Activated CD8-positive, alpha-beta T cell treated with anti-CD3 and anti-CD28 coated beads, Interleukin-2, amount 10 ng/mL, durations not matched to agents 7 days and 5 days (primary cell): ENCODE data around the gene CACNA2D3. TPM values are rescaled to one million over a fixed set of nuclear protein-coding genes. Genes with fewer than 3 reads are reported as not detected.

Source experiments
- ATAC-seq: fragments of 150-1000 bp; cut with Tn5 transposase; one replicate; pipeline ENCODE4 v1.10.0; 2021; ENCODE audit warnings: moderate library complexity
- CTCF ChIA-PET: fragments of 350-600 bp; sonication (Branson Sonifier 250); formaldehyde crosslinking; loops from one replicate; lab custom pipeline; 2021; ENCODE audit warnings: antibody characterized with exemption; lab: Charles Lee
- POLR2A ChIA-PET: fragments of 350-600 bp; sonication (Branson Sonifier 250); formaldehyde crosslinking; loops from one replicate; lab custom pipeline; 2021; ENCODE audit warnings: antibody characterized with exemption; lab: Charles Lee
- DNase-seq: peaks from one replicate; pipeline ENCODE4 v3.0.0-alpha.2; 2020
- H3K27ac Mint-ChIP-seq: one replicate; pipeline ENCODE4 v1.8.0; 2021; ENCODE audit warnings: mild to moderate bottlenecking, mixed read lengths
- H3K27me3 Mint-ChIP-seq: one replicate; pipeline ENCODE4 v1.8.0; 2021; ENCODE audit warnings: low read depth, mixed read lengths
- H3K36me3 Mint-ChIP-seq: one replicate; pipeline ENCODE4 v1.8.0; 2021; ENCODE audit warnings: low read depth, mixed read lengths
- H3K4me1 Mint-ChIP-seq: one replicate; pipeline ENCODE4 v1.8.0; 2021; ENCODE audit warnings: low read depth, mixed read lengths
- H3K4me3 Mint-ChIP-seq: one replicate; pipeline ENCODE4 v1.8.0; 2021; ENCODE audit warnings: mild to moderate bottlenecking, mixed read lengths
- H3K9me3 Mint-ChIP-seq: one replicate; pipeline ENCODE4 v1.8.0; 2022; ENCODE audit warnings: mixed read lengths; ENCODE audit not compliant: insufficient read depth
- total RNA-seq, 2 experiments: library from RNA; stranded (reverse); gene quantifications; one replicate each; pipeline ENCODE4 v1.2.3, GENCODE V29; 2021

Gene CACNA2D3
- total RNA-seq, 2 experiments from 2014 or later, result not detected

- Mint-ChIP-seq H3K9me3 (no peaks in the 10 kb centered on the region), H3K27ac (no peak overlapping the region)
- no peak for ATAC-seq
Observed at GRCh38 chr3:54717506-54717905, 595.2 kb downstream of the CACNA2D3 start.

DNA sequence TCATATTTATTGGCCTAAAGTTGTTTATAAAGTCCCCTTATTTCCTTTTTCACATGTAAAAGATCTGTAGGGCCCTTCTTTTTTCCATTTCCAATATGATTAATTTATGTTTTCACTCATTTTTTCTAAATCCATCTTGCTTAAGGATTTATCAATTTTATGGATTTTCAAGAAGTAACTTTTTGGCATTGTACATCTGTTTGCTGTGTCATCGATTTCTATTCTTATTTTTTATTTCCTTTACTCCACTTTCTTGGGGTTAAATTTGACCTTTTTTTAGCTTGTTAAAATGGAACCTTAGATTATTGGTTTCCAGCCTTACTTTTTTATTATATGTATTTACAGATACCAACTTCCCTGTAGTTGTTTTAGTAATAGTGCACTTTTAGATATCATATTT lies 597.6 kb downstream of the CACNA2D3 start:
- ATAC-seq, result no peak
- Mint-ChIP-seq H3K9me3 (peaks cover under 1% of the 10 kb centered on the region), H3K27ac (no peak overlapping the region), H3K27me3 (no peaks in the 10 kb centered on the region), H3K4me1 (no peaks in the 10 kb centered on the region), H3K4me3 (no peak overlapping the region), H3K36me3 (no peaks in the 10 kb centered on the region)
- POLR2A ChIA-PET, result no interaction called here
- CTCF ChIA-PET, result no interaction called here
- no peak for DNase-seq

More at GRCh38 chr3:54717506-54717905, 595.2 kb downstream of the CACNA2D3 start:
- CTCF ChIA-PET, result no interaction called here
- Mint-ChIP-seq H3K4me3 (no peak overlapping the region), H3K27me3 (no peaks in the 10 kb centered on the region), H3K36me3 (no peaks in the 10 kb centered on the region), H3K4me1 (no peaks in the 10 kb centered on the region)
- POLR2A ChIA-PET, result no interaction called here
- DNase-seq, result no peak

- H3K27me3 Mint-ChIP-seq, result no peaks in the 10 kb centered on the region
- POLR2A ChIA-PET, result no interaction called here
- no peak overlapping the region for H3K27ac Mint-ChIP-seq
- H3K36me3 Mint-ChIP-seq, result no peaks in the 10 kb centered on the region
- no peaks in the 10 kb centered on the region for H3K4me1 Mint-ChIP-seq
- H3K4me3 Mint-ChIP-seq, result no peak overlapping the region
- CTCF ChIA-PET, result no interaction called here
- ATAC-seq (no peak), DNase-seq (no peak)
- H3K9me3 Mint-ChIP-seq, result peaks cover 3% of the 10 kb centered on the region
Observed at GRCh38 chr3:54720604-54721003, 598.3 kb downstream of the CACNA2D3 start.

GRCh38 chr3:54731732-54732445 lies 609.5 kb downstream of the CACNA2D3 start:
- Mint-ChIP-seq H3K4me3 (no peak overlapping the region), H3K27me3 (no peaks in the 10 kb centered on the region), H3K27ac (no peak overlapping the region), H3K36me3 (no peaks in the 10 kb centered on the region), H3K4me1 (no peaks in the 10 kb centered on the region), H3K9me3 (peaks cover 10% of the 10 kb centered on the region)
- CTCF ChIA-PET, result interaction anchor here (0.7 kb wide), 1 partner anchor 950 kb away, joined by 4 read pairs; no protein-coding TSS in a partner anchor
- POLR2A ChIA-PET, result no interaction called here
- DNase-seq (no peak), ATAC-seq (no peak)

DNA sequence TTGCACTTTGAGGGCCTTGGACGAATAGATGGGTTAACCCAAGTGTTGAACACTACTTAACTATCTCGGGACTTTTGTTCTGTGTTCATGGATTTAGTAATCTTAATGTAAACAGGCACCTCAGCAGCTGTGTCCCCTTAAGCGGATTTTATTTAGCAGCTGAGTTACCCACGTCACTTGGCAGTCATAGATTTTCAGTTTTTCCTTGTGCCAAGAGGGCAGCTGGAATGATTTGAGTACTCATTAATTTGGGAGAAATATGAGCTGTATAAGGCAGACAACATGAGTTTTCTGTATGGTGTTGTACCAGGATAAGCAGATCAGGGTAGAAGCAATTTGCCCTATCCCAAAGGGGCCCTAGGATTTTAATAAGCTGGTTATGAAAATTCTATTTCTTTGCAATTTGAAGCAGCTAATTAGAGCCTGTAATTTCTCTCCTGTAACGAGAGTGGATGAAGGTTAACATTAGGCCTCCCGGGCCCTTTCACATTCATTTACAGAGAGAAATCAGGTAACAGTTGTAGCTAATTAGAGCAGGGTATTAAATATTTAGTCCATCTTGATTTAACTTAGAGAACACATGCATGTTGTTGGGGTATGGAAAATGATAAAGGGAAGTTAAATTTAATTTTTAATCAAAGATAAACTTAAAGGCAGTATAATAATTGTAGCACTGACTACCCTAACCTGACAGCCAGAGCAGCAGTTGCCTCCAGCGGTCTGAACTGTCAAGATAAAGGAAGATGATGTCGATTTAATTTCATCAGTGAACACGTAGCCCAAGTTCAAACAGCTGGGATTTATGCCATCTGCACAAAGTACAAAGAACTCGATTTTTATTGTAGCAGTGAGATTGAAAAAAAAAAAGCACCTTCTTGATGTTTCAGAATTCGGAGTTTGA lies 611.0 kb downstream of the CACNA2D3 start:
- ChIA-PET POLR2A (no interaction called here), CTCF (no interaction called here)

GRCh38 chr3:54736459-54736858 lies 614.1 kb downstream of the CACNA2D3 start:
- H3K36me3 Mint-ChIP-seq, result no peaks in the 10 kb centered on the region
- DNase-seq, result no peak
- H3K4me1 Mint-ChIP-seq, result no peaks in the 10 kb centered on the region
- ChIA-PET POLR2A (no interaction called here), CTCF (no interaction called here)
- no peak overlapping the region for H3K4me3 Mint-ChIP-seq
- ATAC-seq, result no peak
- no peak overlapping the region for H3K27ac Mint-ChIP-seq
- no peaks in the 10 kb centered on the region for H3K9me3 Mint-ChIP-seq
- no peaks in the 10 kb centered on the region for H3K27me3 Mint-ChIP-seq

More for the DNA sequence above, 611.0 kb downstream of the CACNA2D3 start:
- Mint-ChIP-seq H3K36me3 (no peaks in the 10 kb centered on the region), H3K27ac (no peak overlapping the region), H3K27me3 (no peaks in the 10 kb centered on the region), H3K4me3 (no peak overlapping the region), H3K9me3 (peaks cover 4% of the 10 kb centered on the region), H3K4me1 (no peaks in the 10 kb centered on the region)
- DNase-seq, result no peak
- ATAC-seq, result no peak

DNA sequence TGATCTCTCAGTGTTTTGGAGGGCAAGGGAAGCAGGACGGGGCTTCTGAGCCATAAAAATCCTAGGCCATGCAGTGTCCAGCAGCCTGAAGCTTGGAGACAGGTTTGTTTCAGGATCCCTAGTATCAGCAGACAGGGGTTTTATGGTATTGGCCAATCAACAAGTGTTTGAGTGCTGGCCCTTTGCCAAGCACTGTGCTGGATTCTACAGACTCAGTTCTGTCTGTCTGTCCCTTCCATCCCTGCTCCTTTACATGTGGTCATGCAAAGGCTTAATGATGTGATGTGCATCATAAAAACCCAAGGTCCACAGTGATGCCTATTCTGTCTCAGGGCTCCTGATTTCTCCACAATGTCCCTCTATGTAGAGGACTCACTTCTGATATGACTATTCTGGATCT lies 621.4 kb downstream of the CACNA2D3 start:
- Mint-ChIP-seq H3K9me3 (no peaks in the 10 kb centered on the region), H3K4me3 (no peak overlapping the region), H3K27me3 (no peaks in the 10 kb centered on the region), H3K27ac (no peak overlapping the region), H3K4me1 (no peaks in the 10 kb centered on the region), H3K36me3 (no peaks in the 10 kb centered on the region)
- ATAC-seq, result no peak
- ChIA-PET CTCF (no interaction called here), POLR2A (no interaction called here)
- DNase-seq, result no peak

- Mint-ChIP-seq H3K4me1 (no peaks in the 10 kb centered on the region), H3K27ac (no peak overlapping the region), H3K9me3 (no peaks in the 10 kb centered on the region), H3K27me3 (no peaks in the 10 kb centered on the region), H3K4me3 (no peak overlapping the region), H3K36me3 (no peaks in the 10 kb centered on the region)
- ATAC-seq (no peak), DNase-seq (no peak)
- ChIA-PET CTCF (no interaction called here), POLR2A (no interaction called here)
Observed at GRCh38 chr3:54744291-54744690, 621.9 kb downstream of the CACNA2D3 start.

- ChIA-PET CTCF (no interaction called here), POLR2A (no interaction called here)
- no peaks in the 10 kb centered on the region for H3K9me3 Mint-ChIP-seq
Observed at GRCh38 chr3:54745843-54746242, 623.5 kb downstream of the CACNA2D3 start.

DNA sequence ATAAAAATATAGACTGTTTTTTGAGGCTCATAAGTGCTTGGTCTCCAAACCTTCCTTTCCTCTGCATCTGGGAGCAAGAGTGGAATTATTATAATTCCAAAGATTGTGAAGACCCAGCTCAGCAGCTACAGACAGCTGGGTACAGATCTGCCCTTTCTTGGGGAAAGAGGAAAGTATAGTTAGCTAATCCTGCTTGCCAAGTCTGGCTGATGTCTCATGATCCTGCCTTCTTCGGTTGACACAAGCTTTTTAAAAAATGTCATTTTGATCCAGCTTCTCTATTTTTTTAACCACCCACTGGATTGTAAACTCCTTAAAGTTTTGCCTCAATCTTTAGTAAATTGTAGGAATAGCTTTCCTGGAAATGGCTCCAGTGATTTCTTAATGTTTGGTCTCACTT lies 624.4 kb downstream of the CACNA2D3 start:
- no peaks in the 10 kb centered on the region for H3K36me3 Mint-ChIP-seq
- ChIA-PET POLR2A (no interaction called here), CTCF (no interaction called here)
- ATAC-seq, result no peak
- no peak overlapping the region for H3K4me3 Mint-ChIP-seq
- DNase-seq, result no peak
- no peaks in the 10 kb centered on the region for H3K9me3 Mint-ChIP-seq
- H3K4me1 Mint-ChIP-seq, result no peaks in the 10 kb centered on the region
- no peaks in the 10 kb centered on the region for H3K27me3 Mint-ChIP-seq
- no peak overlapping the region for H3K27ac Mint-ChIP-seq

More at GRCh38 chr3:54745843-54746242, 623.5 kb downstream of the CACNA2D3 start:
- ATAC-seq (no peak), DNase-seq (no peak)
- no peak overlapping the region for H3K27ac Mint-ChIP-seq
- H3K4me3 Mint-ChIP-seq, result no peak overlapping the region
- no peaks in the 10 kb centered on the region for H3K4me1 Mint-ChIP-seq
- no peaks in the 10 kb centered on the region for H3K27me3 Mint-ChIP-seq
- H3K36me3 Mint-ChIP-seq, result no peaks in the 10 kb centered on the region

- Mint-ChIP-seq H3K27me3 (no peaks in the 10 kb centered on the region), H3K4me3 (no peak overlapping the region), H3K36me3 (no peaks in the 10 kb centered on the region), H3K4me1 (no peaks in the 10 kb centered on the region), H3K9me3 (no peaks in the 10 kb centered on the region), H3K27ac (no peak overlapping the region)
- ChIA-PET CTCF (no interaction called here), POLR2A (no interaction called here)
- DNase-seq (no peak), ATAC-seq (no peak)
Observed at GRCh38 chr3:54755756-54756155, 633.4 kb downstream of the CACNA2D3 start.

DNA sequence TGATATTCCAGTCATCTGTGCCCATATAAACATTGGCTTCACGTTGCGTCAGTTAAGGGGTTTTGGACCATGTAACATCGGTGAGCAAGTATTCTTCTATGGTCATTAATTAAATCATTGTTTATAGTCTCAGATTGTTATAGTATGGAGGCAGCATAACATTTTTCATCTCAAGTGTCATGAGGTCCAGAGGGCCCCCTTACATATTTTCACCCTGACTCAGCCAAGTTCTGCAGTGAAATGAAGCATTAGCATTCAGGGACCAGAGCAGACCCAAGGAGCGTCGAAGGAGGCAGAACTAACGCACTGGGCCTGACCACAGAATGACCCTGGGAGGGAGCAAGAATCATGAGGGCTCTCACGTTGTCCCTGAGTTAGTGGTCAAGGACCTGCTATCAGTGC lies 634.0 kb downstream of the CACNA2D3 start:
- Mint-ChIP-seq H3K9me3 (no peaks in the 10 kb centered on the region), H3K27ac (no peak overlapping the region), H3K4me1 (no peaks in the 10 kb centered on the region), H3K36me3 (no peaks in the 10 kb centered on the region), H3K4me3 (no peak overlapping the region), H3K27me3 (no peaks in the 10 kb centered on the region)
- POLR2A ChIA-PET, result no interaction called here
- CTCF ChIA-PET, result no interaction called here
- DNase-seq, result no peak
- ATAC-seq, result no peak
